ENCODE results near the gene OR52N1.

OR52N1 gene

GRCh38 chr11:5809905-5810795, 19.1 kb upstream of the OR52N1 start:
- TF ChIP-seq CTCF (IDR thresholded peaks at IDR 0.05; ENCODE audit: control extremely low read depth, extremely low read depth, low read depth, missing control alignments): no peak
- ChIA-PET POLR2A (no interaction called here), CTCF (interaction anchor here (0.9 to 1.9 kb wide), 12 partner anchors 23 to 334 kb away, joined by 3 to 14 read pairs (median 4); partner anchors contain the start of genes TRIM34 and TRIM5)
- DNase-seq (ENCODE audit: extremely low spot score): no peak

- no peak for TF ChIP-seq CTCF (IDR thresholded peaks at IDR 0.05; ENCODE audit: control extremely low read depth, extremely low read depth, low read depth, missing control alignments)
- ChIA-PET CTCF (interaction anchor here (0.8 to 1.9 kb wide), 11 partner anchors 12 to 342 kb away, joined by 3 to 14 read pairs (median 4); partner anchors contain the start of genes TRIM34 and TRIM5), POLR2A (no interaction called here)
- no peak for DNase-seq (ENCODE audit: extremely low spot score)
Observed at GRCh38 chr11:5809122-5809519, 18.1 kb upstream of the OR52N1 start.

- TF ChIP-seq CTCF (IDR thresholded peaks at IDR 0.05; ENCODE audit: control extremely low read depth, extremely low read depth, low read depth, missing control alignments): peak; percentile 89
Observed at GRCh38 chr11:5808500-5809121, 17.5 kb upstream of the OR52N1 start, which contains the start of gene OR52N2. OR52N2 (plus strand) TSS chr11:5808924; CDS start chr11:5820336, 11,412 bp downstream.

GRCh38 chr11:5807580-5807979, 16.5 kb upstream of the OR52N1 start:
- TF ChIP-seq CTCF (IDR thresholded peaks at IDR 0.05; ENCODE audit: control extremely low read depth, extremely low read depth, low read depth, missing control alignments): no peak
- DNase-seq (ENCODE audit: extremely low spot score): no peak
- CTCF ChIA-PET: interaction anchor here (0.9 to 1.6 kb wide), 6 partner anchors 11 to 331 kb away, joined by 3 to 6 read pairs (median 3); partner anchors contain the start of genes TRIM5 and TRIM6
- POLR2A ChIA-PET: no interaction called here

More at GRCh38 chr11:5808500-5809121, 17.5 kb upstream of the OR52N1 start, which contains the start of gene OR52N2:
- ChIA-PET CTCF (interaction anchor here (0.8 to 1.9 kb wide), 8 partner anchors 13 to 342 kb away, joined by 3 to 14 read pairs (median 4); partner anchors contain the start of gene TRIM34), POLR2A (no interaction called here)
- peak; percentile 34 for DNase-seq (ENCODE audit: extremely low spot score)

- no peak for TF ChIP-seq CTCF (IDR thresholded peaks at IDR 0.05; ENCODE audit: control extremely low read depth, extremely low read depth, low read depth, missing control alignments)
- DNase-seq (ENCODE audit: extremely low spot score): no peak
- ChIA-PET POLR2A (no interaction called here), CTCF (interaction anchor here (1.4 kb wide), 1 partner anchor 204 kb away, joined by 6 read pairs; no protein-coding TSS in a partner anchor)
Observed at GRCh38 chr11:5803982-5804381, 12.9 kb upstream of the OR52N1 start.

- no peak for TF ChIP-seq CTCF (IDR thresholded peaks at IDR 0.05; ENCODE audit: control extremely low read depth, extremely low read depth, low read depth, missing control alignments)
- no peak for DNase-seq (ENCODE audit: extremely low spot score)
- CTCF ChIA-PET: interaction anchor here (0.6 kb wide), 1 partner anchor 11 kb away, joined by 3 read pairs; no protein-coding TSS in a partner anchor
- POLR2A ChIA-PET: no interaction called here
Observed at GRCh38 chr11:5796541-5796940, 5.5 kb upstream of the OR52N1 start.
